ENCODE results near the gene RBM20.

Gene RBM20

DNA sequence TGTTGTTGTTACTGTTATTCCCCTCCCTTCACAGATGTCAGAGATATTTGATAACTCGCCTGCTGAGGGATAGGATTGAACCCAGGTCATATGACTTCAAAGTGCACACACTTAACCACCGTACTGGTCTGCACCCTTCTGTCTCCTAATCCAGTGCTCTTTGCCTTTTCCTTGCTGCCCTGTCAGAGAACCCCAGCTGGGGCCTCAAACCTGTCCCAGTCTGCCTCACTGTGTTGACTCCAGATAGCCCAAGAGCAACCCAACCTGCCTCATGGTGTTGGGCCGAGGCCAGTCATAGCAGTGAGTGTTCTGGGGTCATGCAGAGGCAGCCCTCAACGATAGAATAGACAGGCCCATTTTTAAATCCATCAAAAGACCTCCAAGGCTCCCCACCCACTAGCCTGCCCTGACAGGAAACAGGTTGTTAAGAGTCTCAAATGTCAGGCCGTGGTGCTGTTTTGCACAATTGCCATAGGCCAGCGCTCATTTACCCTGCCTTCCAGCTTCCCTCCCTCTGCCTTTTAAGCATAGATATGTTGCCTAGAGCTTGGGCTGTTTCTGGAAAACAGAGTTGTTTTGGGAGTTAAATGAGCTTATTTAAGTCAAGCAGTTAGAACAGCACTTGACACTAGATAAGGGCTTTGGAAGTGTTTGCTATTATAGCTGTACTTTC lies 190.6 kb downstream of the RBM20 start:
- no peak for DNase-seq (ENCODE audit: low read depth)

DNA sequence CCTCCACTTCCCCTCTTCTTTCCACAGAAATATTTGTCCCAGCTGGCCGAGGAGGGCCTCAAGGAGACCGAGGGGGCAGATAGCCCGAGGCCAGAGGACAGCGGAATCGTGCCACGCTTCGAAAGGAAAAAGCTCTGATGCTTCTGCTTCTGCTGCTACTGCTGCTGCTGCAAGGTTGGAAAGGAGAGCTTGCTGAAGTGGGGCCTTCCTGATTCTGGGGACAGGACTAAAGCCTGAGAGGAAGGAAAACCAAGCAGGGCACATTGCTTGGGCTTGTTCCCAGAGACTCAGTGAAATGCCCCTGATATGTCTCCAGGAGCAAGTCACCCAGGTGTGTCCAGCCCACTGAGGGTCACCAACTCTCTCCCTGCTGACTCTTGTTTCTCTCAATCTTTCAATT lies 191.7 kb downstream of the RBM20 start:
- no peak for DNase-seq (ENCODE audit: low read depth)

DNA sequence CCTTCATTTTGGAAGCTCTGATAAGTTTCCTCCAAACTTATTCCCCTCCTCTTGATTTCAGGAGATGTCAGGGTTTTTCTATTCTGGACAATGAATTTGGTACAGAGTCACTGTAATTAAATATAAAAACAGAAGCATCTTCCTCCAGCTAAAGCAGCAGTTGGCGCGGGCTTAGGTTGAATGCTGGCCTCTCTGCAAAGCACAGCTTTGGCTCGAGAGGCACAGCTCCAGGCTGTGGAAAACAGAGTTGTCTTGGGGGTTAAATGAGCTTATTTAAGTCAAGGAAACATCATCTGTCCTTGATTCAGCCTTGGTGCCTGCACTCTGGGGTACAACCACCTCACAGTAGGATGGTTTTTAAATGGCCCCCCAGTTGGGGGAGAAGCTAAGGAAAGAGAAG lies 192.6 kb downstream of the RBM20 start:
- DNase-seq (ENCODE audit: low read depth) = no peak

DNA sequence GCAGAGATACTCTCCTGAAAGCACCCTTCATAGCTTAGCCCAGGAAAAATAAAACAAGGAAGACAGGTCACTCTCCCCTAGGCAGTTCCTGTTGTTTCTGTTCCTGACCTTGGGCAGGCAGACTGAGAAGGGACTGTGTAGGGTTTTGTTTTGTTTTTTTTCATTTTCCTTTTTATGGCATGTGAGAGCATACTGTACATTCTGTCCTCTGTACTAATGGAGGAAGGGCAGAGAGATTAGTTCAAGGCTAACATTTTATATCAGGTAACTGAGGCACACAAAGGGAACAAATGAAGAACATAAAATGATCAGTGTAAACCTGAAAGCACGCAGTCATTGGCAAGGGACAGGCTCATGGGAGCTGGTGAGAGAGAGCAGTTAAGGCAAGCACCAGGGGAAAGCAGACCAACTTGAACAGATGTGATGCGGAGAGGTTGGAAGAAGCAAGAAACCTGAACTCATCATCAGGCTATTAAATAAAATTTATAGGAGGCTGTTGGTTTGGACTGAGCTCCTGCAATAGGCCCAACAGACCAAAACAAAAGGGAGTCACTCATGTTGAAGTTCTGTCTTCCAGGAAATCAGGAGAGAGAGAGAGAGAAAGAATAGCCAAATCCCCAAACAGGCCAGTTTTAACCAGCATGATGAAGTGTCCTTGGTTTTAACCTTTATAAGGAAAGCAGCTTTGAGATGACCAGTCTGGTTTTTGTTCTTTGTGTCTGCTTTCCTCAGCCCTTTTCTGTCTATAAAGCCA lies 193.5 kb downstream of the RBM20 start:
- DNase-seq (ENCODE audit: low read depth) = no peak

DNA sequence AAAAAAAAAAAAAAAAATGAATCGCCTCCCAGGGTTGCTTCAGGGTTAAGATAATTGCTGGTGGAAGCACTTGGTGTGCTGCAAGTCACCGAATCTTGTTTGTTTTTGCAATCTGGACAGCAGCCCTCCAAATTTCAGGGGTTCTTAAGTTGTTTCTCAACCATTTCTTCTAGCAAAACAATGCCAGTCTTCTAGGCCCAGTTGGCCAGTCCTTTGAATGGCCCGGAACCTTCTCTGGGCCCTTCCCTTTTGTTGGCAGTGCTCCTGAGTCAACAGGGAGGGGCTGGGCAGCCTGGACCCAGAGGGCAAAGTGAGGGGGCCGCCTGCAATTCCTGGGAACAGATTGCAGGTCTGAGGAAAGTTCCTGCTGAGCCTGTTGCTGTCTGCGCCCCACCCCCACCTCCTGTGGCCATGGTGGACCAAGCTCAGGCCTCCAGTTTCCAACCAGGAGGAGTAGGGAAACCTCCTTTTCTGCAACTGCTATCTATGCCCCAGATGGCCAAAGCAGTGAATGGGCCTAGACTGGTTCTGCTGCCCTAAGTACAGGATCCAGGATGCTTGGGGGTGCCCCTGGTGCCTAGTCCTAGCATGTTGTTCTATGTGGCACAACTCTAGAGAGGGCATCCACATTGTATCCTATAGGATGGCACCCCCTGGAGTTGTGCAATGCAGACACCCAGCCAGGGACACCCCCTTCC lies 196.2 kb downstream of the RBM20 start:
- no peak for DNase-seq (ENCODE audit: low read depth)

DNA sequence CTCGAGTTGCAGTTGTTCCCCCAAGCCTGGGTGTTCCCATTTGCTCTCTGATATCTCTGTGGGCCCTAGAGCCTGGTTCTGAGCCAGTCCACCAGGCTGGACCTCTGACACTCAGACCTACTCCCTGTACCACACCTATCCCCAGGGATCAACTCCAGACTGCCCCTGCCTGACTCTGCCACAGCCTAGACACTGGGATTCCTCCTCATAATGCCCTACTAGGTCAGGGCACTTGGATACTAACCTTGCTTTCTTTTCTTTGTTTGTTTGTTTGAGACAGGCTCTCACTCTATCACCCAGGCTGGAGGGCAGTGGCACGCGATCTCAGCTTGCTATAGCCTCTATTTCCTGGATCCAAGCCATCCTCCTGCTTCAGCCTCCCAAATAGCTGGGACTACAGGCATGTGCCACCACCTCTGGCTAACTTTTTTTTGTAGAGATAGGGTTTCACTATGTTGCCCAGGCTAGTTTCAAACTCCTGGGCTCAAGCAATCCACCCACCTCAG lies 196.8 kb downstream of the RBM20 start:
- no peak for DNase-seq (ENCODE audit: low read depth)

DNA sequence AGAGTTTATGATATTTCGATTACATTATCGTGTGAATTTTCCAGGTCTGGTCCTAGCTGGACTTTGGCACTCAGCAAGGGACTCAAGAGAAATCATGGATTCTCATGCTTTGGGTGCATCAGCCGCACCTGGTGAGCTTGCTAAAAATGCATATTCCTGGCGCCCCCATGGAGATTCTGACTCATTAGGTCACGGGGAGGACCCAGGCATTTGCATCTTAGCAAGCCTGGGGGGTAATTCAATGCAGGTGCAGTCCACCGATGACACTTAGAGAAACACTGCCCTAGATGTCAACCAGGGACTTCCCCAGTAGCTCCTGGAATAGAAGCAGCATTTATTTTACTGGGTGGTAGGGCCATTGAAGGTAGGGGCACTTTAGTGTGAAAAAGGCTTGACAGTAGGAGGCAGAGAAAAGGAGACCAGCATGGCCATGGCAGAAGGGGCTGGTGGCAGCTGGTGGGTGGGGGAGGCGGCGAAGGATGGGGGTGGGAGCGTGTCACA lies 197.7 kb downstream of the RBM20 start:
- no peak for DNase-seq (ENCODE audit: low read depth)

DNA sequence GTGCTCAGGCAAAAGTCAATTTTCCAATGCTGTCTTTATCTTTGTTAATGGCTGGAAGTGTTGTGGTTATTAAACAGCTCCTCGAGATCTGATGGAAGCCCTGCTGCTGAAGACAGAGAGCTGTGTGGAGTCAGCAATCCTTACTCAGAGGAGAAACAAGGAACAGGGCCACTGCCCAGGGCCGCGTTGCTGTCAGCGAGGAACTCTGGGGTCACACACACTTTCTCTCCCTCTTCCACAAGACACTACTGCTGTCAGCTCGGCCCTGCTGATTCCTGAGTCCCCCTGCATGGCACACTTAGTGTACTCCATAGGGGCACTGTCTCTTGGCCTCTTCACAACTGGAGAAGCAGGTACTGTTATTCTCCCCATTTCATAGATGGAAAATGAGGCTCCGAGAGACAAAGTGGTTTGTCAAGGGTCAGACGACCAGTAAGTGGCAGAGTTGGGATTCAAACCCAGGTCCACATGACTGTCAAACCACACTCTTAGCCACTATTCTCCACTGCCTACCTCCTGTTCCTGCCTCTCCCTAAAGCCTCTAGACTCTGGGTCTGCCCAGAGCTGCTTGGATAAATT lies 198.3 kb downstream of the RBM20 start:
- no peak for DNase-seq (ENCODE audit: low read depth)

DNA sequence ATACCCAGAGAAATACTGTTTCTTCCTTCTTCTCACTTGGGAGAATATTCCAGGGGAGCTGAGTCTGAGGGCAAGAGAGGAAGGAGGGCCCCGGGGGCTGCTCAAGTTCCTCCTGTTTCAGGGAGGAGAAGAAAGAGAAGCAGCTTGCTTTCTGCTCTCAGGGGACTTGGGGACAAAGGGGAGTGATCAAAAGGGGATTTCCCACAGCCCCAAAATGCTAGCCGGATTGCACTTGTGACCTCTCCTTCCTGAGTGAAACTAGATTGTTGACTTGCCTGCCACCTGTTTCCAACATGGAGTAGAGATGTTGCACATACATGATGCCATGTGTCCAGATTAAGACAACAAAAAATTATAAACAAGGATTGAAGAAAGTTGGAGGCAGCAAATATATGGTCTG lies 198.9 kb downstream of the RBM20 start:
- no peak for DNase-seq (ENCODE audit: low read depth)

DNA sequence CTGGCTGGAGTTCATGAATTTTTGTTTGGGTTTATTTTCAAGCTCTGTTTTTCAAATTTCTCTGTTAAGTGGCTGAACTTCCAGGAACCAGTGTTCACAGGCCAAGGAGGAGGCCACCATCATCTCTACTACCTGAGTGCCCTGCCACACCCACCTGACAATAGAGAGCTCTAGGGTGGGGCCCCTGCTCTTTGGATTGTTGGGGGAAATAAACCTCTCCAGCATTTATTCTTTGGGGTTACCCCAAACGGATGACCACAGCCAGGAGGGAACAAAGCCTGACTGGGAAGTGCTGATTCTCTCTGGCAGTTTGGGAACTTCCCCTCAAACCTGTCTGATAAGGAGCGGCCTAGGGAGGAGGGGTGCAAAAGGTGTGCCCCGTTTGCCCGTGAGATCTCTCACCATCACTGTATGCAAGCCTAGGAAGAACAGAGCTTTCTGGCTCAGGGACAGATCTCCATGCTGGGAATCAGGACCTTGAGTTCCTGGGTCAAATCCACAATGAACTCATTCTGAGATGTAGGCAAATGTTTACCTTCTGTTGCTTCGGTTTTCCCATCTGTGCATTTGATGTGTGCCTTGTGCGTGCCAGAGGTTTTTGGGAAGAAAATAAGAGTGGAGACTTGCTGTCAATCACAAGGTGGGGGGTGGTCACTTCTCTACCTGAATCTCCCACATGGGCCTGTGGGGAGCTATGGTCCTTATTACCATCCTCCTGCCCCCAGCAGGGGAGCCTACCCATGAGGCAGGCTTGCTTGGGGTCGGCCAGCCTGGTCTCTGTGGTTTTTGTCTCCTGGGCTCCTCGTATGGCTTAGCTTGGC lies 199.9 kb downstream of the RBM20 start:
- DNase-seq (ENCODE audit: low read depth) = no peak

DNA sequence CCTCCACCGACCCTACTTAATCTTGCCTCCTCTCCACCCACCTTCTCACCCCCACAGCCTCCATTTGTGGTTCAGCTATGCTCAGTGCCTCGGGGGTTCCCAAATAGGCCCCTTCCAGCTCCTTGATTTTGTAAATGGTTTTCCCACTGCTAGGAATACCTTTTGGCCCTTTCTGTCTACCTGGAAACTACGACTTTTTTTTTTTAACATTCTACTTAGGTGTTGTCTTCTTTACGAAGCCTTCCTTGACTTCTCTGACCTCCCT lies 200.4 kb downstream of the RBM20 start:
- no peak for DNase-seq (ENCODE audit: low read depth)

DNA sequence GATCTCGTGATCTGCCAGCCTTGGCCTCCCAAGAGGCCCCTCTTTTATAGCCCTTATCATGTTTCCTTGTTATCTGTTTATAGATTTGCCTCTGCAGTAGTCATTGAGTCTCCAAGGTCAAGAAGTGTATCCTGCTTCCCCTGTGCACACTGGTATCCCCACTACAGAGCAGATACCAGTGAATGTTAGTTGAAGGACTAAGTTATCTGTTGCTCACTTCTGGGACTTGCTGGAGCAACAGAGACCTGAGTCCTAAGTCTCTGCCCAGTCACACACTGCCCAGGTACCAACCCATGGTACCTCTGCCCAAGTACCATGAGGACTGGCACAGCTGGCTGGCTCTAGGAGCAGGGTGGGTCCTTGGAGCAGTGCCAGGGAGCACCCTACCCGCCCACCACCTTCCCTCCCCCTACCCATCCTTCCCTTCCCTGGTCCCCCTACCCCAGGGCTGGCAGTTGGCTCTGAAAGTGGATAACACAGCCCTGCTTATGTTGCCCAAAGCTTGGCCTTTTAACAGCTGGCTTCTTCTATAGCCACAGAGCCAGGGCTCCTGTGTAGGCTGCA lies 201.1 kb downstream of the RBM20 start:
- DNase-seq (ENCODE audit: low read depth) = no peak

DNA sequence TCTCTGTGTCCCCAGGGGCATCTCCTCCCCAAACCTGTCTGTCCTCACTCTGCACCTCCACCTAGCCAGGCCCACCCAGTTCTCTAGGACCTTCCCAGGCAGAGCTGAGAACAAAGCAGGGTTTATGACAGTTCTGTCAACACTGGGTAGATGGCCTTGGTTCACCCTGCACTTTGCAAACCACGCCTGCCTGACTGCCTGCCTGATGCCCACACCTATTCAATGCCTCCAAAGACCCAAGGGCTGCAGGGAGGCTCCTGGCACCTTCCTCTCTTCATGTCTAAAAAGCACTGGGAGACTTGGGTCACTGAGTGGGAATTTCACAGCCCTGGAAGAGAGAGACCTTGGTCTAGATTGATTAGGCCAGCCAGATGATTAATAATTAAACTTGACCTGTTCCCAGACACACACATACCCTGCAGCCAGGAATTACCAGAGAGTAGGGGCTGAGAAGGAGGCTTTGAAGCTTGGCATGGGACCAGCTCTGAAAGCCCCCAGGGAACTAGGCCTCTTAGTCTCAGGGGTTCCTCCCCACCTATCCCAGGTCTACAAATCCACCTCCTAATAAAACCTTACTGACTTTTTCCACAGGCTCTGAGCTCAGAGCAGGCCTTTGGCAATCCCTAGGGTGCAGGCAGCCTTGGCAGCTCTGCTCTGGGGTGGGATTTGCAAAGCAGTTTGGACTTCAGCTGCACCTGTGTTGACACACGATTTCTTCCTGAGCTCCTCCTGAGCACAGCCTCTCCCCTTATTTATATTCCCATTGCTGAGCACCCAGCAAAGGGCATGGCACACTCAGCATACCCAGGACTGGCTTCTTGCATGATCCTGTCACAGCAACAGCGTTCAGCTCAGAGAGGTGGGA lies 201.9 kb downstream of the RBM20 start:
- DNase-seq (ENCODE audit: low read depth) = no peak

DNA sequence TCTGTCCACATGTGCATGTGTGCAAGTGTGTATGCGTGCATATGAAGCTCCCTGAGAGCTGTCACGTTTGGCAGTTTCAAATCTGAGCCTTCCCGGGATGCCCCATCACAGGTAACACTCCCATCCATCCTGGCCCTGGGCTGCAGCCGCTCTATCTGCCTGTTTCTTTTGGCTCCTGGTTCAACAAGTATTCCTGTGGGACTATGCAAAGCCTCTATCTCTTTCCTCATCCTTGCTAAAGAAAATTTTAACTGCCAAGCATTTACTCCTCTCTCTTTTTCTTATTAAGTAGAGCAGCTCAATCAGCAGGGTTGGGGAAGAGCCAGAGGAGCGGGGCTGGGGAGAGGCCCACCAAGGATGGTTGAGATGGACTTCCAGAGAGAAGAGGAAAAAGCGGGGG lies 203.2 kb downstream of the RBM20 start:
- no peak for DNase-seq (ENCODE audit: low read depth)

DNA sequence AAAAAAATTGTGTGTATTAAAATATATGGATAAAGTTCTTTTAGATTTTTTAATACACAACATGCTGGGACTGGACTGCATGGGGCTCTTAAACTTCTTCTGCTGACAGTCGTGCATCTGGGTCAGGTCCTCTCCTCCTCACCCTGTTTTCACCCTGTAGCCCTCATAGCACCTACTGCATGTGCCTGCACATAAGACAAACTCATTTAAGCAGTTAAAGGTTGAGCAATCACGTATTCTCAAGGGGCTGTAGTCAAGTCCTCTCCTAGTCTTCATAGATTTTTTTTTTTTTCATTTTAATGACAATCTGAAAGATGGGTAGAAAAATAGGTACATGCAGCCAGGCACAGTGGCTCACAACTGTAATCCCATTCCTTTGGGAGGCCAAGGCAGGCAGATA lies 204.0 kb downstream of the RBM20 start:
- DNase-seq (ENCODE audit: low read depth) = no peak

DNA sequence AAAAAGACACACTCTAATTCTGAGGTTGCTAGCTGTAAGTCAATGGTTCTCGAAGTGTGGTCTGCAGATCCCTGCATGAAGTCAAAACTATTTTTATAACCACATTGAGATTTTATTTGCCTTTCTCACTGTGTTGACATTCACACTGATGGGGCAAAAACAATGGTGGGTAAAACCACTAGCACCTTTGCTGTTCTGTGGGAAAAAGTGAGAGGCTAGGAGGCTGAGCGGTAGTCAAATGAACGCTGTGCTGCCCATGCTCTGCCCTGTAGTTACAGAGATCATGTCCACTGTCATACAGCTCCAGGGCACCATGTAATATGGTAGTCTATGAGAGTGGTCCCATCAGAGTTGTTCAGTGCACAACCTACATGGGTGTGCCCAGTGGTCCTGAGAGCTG lies 206.0 kb downstream of the RBM20 start:
- DNase-seq (ENCODE audit: low read depth) = no peak

DNA sequence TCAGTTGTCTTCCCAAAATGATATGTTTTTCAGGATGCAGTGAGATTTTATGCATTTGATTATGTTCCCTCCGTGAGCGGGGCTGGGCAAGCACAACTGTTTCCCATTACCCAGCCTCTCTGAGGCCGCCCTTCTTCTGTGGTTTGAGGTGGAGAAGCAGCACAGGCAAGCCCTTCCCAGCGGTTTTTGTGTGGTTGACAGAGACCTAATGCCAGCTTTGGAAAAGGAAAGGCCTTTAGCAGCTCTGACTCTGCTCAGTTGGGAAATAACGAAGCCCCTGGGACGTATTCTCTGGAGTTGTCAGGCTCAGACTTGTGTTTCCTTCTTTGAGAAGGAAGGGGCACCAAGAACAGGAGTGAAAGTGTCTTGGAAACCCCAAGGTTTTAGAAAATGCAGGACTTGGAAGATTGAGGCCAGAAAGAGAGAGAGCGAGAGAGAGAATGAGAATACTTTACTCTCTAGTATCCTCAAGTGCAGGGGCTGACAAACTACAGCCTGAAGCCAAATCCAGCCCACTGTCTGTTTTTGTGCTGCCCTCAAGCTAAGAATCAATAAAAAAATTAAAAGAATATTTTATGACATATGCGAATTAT lies 207.0 kb downstream of the RBM20 start:
- DNase-seq (ENCODE audit: low read depth) = no peak

DNA sequence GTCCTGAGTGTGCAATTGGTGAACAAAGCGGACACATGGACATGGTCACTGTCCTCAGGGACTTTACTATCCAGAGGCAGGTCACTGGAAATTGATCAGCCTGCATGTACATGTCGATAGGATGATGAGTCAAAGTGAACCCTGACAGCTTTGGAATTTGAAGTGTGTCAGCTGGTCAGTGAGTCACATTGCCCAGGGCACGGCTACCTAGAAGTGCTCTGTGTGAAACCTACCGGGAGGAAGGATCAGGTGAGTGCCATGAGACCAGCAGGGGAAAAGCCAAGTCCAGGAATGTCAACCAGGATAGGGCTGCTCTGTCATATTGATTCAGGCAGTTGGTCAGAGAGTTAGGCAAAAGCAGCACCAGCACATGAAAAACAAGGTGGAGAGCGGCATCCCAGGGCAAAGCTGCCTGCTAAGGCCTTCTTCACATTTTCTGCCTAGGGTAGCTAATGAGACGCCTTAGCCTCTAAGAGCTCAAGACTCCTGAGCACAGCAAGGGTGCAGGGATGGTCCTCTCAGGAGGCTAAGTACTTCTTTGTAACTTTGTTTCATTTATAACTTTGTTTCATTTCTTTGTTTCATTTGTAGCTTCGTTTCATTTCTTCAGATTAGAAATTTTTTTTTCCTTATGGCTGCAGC lies 208.2 kb downstream of the RBM20 start:
- peak; percentile 41 for DNase-seq (ENCODE audit: low read depth)

DNA sequence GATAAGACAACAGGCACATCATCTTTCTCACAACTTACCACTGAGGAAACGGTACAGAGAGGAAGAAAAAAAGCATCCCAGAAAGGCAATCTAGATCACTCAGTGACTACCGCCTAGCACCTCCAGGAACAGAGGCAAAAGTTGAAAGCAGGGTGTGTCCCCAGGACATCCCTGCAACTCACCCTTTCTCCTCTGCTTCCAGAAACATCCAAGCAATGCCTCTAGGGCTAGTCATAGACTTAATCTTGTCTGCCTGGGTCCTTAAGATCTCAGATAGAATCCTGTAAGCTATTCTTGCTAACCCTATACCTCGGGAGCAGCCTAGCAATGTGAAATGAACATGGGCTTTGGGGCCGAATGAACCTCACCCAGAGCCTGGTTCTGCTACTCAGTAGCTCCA lies 208.8 kb downstream of the RBM20 start:
- no peak for DNase-seq (ENCODE audit: low read depth)
